ENCODE data around the gene SUN3. TPM values are rescaled to one million over a fixed set of nuclear protein-coding genes. Genes with fewer than 3 reads are reported as not detected.

Gene SUN3
- total RNA-seq, 1 experiment from 2014 or later: not detected

DNA sequence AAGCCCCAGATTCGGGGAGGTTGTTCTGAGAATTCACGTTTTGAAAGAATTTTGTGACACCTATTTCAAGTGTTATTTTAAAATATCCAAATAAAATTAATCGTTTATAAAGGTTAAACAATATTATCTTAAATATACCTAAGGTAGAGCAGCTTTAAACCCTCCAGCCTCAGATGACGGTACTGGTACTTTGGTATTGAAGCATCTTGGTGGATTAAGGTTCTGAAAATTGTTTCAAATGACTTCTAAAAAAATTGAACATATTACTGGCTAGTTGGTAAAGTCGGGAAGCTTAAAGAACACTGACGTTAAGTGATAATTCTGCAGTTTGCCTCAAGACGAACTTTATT lies 49.1 kb downstream of the SUN3 start:
- H3K27ac ChIP-seq: no peak overlapping the region
- no peaks in the 10 kb centered on the region for H3K9me3 ChIP-seq (replicated peaks)

DNA sequence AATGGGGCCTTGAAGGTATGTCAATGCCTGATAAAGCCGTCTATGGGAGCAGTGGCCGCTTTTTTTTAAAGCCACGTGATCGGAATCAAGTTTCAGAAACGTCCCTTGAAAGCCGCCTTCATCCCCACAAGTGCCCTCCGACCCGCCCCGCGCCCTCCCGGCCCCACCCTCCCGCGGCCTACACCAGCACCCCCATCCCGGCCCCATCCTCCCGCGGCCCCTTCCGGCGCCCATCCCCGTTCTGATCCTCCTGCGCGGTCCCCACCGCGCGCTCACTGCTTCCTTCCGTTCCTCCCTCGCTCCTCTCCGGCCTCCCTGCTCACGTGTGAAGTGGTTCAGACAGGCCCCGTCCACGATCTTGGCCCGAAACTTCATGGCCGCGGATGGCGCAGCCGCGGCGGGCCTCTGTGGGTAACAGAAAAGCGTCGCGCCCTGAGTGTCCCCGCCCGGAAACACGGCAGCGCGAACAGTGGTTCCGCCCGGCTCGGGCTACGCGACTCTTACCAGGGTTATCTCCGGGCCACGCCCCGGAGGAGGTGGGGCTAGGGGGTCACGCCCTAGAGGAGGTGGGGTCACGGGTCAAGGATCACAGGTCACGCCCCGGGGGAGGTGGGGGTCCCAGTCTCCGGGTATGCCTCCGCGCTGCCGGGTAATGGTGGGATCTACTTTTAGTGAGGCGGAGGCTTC lies 49.6 kb downstream of the SUN3 start, which contains the start of gene HUS1:
HUS1 (minus strand) TSS at position 471 of the 687 bp plus-strand sequence; CDS start at position 375, 96 bp downstream.
- Histone ChIP-seq H3K27me3 (no peaks in the 10 kb centered on the region), H3K27ac (peak within 1 kb of the TSS; percentile 63), H3K4me3 (peak within 1 kb of the TSS; percentile 86), H3K4me1 (peaks cover 14% of the 10 kb centered on the region), H3K9me3 (replicated peaks) (no peaks in the 10 kb centered on the region), H3K36me3 (peaks cover 35% of the 10 kb centered on the region)
- DNase-seq: peak; percentile 92 to 94

More for the DNA sequence above, 49.1 kb downstream of the SUN3 start:
- no peaks in the 10 kb centered on the region for H3K27me3 ChIP-seq
- no peak for DNase-seq
- H3K36me3 ChIP-seq: peaks cover 31% of the 10 kb centered on the region
- H3K4me3 ChIP-seq: peak overlapping the region; percentile 86
- H3K4me1 ChIP-seq: peaks cover 14% of the 10 kb centered on the region

DNA sequence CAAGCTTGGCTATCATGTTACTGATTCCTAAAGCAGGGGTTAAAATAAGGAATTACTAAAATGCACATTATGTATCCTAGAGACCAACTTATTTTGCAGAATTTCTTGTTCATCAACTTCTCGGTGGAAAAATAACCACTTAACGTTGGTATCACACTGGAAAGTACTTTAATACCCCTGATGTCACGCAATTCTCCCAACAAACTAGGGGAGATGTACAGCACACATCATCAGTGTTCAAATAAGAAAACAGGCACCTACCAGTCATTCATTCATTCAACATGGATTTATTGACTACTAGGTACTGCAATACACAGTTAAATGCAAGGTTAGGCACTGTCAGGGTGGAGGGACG lies 50.1 kb downstream of the SUN3 start:
- Histone ChIP-seq H3K27ac (peak overlapping the region; percentile 63), H3K27me3 (no peaks in the 10 kb centered on the region), H3K4me3 (peak overlapping the region; percentile 86), H3K4me1 (peaks cover 14% of the 10 kb centered on the region), H3K9me3 (replicated peaks) (no peaks in the 10 kb centered on the region), H3K36me3 (peaks cover 40% of the 10 kb centered on the region)
- DNase-seq: no peak

- Histone ChIP-seq H3K27ac (no peak overlapping the region), H3K27me3 (no peaks in the 10 kb centered on the region), H3K4me1 (peaks cover 9% of the 10 kb centered on the region), H3K4me3 (no peak overlapping the region), H3K9me3 (replicated peaks) (no peaks in the 10 kb centered on the region), H3K36me3 (peaks cover 49% of the 10 kb centered on the region)
- DNase-seq: no peak
Measured at GRCh38 chr7:47973739-47974138, 55.2 kb downstream of the SUN3 start.

- H3K36me3 ChIP-seq: peaks cover 49% of the 10 kb centered on the region
- no peaks in the 10 kb centered on the region for H3K27me3 ChIP-seq
- no peak overlapping the region for H3K27ac ChIP-seq
- H3K9me3 ChIP-seq (replicated peaks): no peaks in the 10 kb centered on the region
- no peak overlapping the region for H3K4me3 ChIP-seq
- DNase-seq: no peak
- H3K4me1 ChIP-seq: no peaks in the 10 kb centered on the region
Measured at GRCh38 chr7:47970761-47971160, 58.1 kb downstream of the SUN3 start.

DNA sequence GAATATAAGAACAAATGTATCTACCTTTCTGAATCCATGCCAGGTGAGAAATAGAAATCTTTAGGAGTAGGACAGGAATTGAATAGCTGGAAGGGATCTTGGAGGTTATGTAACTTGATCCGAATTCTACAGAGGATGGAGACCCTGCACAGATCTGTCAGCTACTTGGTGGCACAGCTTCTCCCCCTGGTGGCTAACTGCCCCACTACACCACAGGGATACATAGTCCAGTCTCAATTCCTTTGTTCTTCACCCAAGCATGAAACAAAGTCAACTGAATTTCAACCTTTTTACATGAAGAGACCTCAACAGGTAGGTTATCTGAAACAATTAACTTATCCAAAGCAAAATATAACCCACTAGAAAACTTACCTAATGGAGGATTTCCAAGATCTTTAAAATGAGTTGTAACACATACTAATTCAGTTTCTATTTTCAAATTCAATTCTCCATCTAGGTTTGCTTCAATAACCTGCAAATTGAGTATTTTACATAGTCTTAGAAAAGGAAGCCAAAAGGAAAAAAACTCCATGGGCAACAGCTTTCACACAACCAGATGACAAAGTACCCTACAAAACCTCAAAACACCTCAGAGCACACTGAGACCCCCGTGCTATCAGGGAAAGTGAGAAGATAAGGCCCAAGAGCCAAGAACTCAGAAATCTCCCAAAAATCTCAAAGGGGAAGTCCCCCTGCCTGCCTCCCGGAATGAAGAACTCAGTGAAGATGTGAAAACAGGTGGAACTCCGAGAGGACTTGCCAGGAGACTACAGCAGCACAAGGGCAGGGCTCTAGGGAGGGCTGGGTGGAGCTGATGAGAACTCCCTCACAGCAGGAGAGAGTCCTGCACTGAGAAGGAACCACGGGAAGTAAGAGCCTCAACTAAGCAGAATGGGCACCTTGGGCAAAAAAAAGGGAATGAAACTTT lies 59.8 kb downstream of the SUN3 start:
- no peaks in the 10 kb centered on the region for H3K9me3 ChIP-seq (replicated peaks)
- H3K27ac ChIP-seq: no peak overlapping the region
- H3K4me3 ChIP-seq: no peak overlapping the region
- H3K27me3 ChIP-seq: no peaks in the 10 kb centered on the region
- peak; percentile 81 to 91 for DNase-seq
- peaks cover 51% of the 10 kb centered on the region for H3K36me3 ChIP-seq
- no peaks in the 10 kb centered on the region for H3K4me1 ChIP-seq

- Histone ChIP-seq H3K4me1 (no peaks in the 10 kb centered on the region), H3K9me3 (replicated peaks) (no peaks in the 10 kb centered on the region), H3K27me3 (no peaks in the 10 kb centered on the region), H3K27ac (no peak overlapping the region), H3K4me3 (no peak overlapping the region), H3K36me3 (peaks cover 55% of the 10 kb centered on the region)
- no peak for DNase-seq
Measured at GRCh38 chr7:47967708-47968107, 61.2 kb downstream of the SUN3 start.

DNA sequence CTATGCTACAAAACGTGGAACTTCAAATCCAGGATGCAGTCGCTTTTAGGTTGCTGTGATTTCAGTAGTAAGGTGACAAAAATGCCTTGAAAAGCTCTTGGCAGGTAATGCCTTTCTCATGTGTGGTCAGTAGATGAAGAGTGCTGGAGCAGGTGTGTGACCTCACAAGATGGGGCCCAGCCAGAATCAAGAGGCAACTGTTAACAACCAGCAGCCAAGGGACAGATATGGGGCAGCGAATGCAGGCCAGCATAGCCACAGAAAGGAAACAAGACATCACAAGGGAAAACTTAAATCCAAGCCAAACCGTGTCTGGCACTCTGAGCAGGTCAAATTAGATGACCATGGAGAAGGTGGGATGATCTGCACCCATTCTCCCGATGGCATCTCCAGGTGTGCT lies 61.8 kb downstream of the SUN3 start:
- Histone ChIP-seq H3K27me3 (no peaks in the 10 kb centered on the region), H3K36me3 (peaks cover 55% of the 10 kb centered on the region), H3K27ac (no peak overlapping the region), H3K4me1 (no peaks in the 10 kb centered on the region), H3K9me3 (replicated peaks) (no peaks in the 10 kb centered on the region), H3K4me3 (no peak overlapping the region)
- no peak for DNase-seq

GRCh38 chr7:47965456-47965855 lies 63.5 kb downstream of the SUN3 start:
- no peak overlapping the region for H3K4me3 ChIP-seq
- no peaks in the 10 kb centered on the region for H3K4me1 ChIP-seq
- peak in 1 of 2 experiments; percentile 20 for DNase-seq
- 0 out of 2 replicates have a peak, but pooled peaks cover 4% of the 10 kb centered on the region for H3K9me3 ChIP-seq (replicated peaks)
- H3K27ac ChIP-seq: no peak overlapping the region
- H3K36me3 ChIP-seq: peaks cover 67% of the 10 kb centered on the region
- H3K27me3 ChIP-seq: no peaks in the 10 kb centered on the region

- H3K36me3 ChIP-seq: peaks cover 58% of the 10 kb centered on the region
- no peak overlapping the region for H3K27ac ChIP-seq
- no peaks in the 10 kb centered on the region for H3K4me1 ChIP-seq
- no peak overlapping the region for H3K4me3 ChIP-seq
- DNase-seq: no peak
- H3K9me3 ChIP-seq (replicated peaks): 0 out of 2 replicates have a peak, but pooled peaks cover 4% of the 10 kb centered on the region
- no peaks in the 10 kb centered on the region for H3K27me3 ChIP-seq
Measured at GRCh38 chr7:47962262-47962661, 66.6 kb downstream of the SUN3 start.

- DNase-seq: no peak
- Histone ChIP-seq H3K9me3 (replicated peaks) (0 out of 2 replicates have a peak, but pooled peaks cover 4% of the 10 kb centered on the region), H3K4me3 (no peak overlapping the region), H3K36me3 (peaks cover 32% of the 10 kb centered on the region), H3K27me3 (no peaks in the 10 kb centered on the region), H3K4me1 (peaks cover 22% of the 10 kb centered on the region), H3K27ac (no peak overlapping the region)
Measured at GRCh38 chr7:47957156-47957555, 71.8 kb downstream of the SUN3 start.

- Histone ChIP-seq H3K4me3 (no peak overlapping the region), H3K9me3 (replicated peaks) (0 out of 2 replicates have a peak, but pooled peaks cover 4% of the 10 kb centered on the region), H3K27ac (no peak overlapping the region), H3K4me1 (peaks cover 22% of the 10 kb centered on the region), H3K36me3 (peaks cover 25% of the 10 kb centered on the region), H3K27me3 (no peaks in the 10 kb centered on the region)
- DNase-seq: no peak
Measured at GRCh38 chr7:47956220-47956619, 72.7 kb downstream of the SUN3 start.

- peak overlapping the region; percentile 88 for H3K27ac ChIP-seq
- peak; percentile 54 to 77 for DNase-seq
- no peak overlapping the region for H3K4me3 ChIP-seq
- H3K27me3 ChIP-seq: no peaks in the 10 kb centered on the region
- peaks cover 22% of the 10 kb centered on the region for H3K4me1 ChIP-seq
- peaks cover 18% of the 10 kb centered on the region for H3K36me3 ChIP-seq
- H3K9me3 ChIP-seq (replicated peaks): no peaks in the 10 kb centered on the region
Measured at GRCh38 chr7:47954231-47954911, 74.5 kb downstream of the SUN3 start.

DNA sequence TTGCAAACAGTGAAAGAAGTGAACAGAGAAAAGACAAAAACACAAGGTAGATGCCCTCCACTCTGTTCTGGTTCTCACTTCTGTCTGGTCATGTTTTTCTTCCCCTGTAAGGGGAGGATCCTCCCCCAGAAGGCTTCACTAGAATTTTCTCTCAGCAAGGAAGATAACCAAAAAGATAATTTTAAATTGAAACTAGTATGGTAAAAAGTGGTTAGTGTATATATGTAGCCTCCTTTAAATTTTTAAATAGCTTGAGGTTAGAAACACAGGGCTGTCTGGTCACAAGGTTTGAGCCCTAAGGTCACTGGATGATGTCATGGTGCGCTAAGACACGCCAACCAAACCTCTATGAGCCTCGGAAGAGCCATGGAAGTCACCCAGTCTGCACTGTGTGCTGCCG lies 75.1 kb downstream of the SUN3 start:
- peak in 1 of 2 experiments; percentile 46 for DNase-seq
- H3K36me3 ChIP-seq: peaks cover 18% of the 10 kb centered on the region
- peak overlapping the region; percentile 88 for H3K27ac ChIP-seq
- no peaks in the 10 kb centered on the region for H3K27me3 ChIP-seq
- H3K4me1 ChIP-seq: peaks cover 22% of the 10 kb centered on the region
- no peaks in the 10 kb centered on the region for H3K9me3 ChIP-seq (replicated peaks)
- no peak overlapping the region for H3K4me3 ChIP-seq

- peaks cover 22% of the 10 kb centered on the region for H3K4me1 ChIP-seq
- no peaks in the 10 kb centered on the region for H3K27me3 ChIP-seq
- H3K4me3 ChIP-seq: no peak overlapping the region
- no peaks in the 10 kb centered on the region for H3K9me3 ChIP-seq (replicated peaks)
- H3K27ac ChIP-seq: no peak overlapping the region
- DNase-seq: no peak
- H3K36me3 ChIP-seq: peaks cover 12% of the 10 kb centered on the region
Measured at GRCh38 chr7:47952224-47952623, 76.7 kb downstream of the SUN3 start.

Data from SJCRH30 (cell line).